Measurements from ENCODE around the gene POU2AF1. TPM values are rescaled to one million over a fixed set of nuclear protein-coding genes. Genes with fewer than 3 reads are reported as not detected.

Gene POU2AF1
- total and polyA plus RNA-seq, 2 of the 13 experiments (the other 11 are each of a cell fraction or from before 2014, with no cell fraction given): 1.9 to 3.6 TPM

DNA sequence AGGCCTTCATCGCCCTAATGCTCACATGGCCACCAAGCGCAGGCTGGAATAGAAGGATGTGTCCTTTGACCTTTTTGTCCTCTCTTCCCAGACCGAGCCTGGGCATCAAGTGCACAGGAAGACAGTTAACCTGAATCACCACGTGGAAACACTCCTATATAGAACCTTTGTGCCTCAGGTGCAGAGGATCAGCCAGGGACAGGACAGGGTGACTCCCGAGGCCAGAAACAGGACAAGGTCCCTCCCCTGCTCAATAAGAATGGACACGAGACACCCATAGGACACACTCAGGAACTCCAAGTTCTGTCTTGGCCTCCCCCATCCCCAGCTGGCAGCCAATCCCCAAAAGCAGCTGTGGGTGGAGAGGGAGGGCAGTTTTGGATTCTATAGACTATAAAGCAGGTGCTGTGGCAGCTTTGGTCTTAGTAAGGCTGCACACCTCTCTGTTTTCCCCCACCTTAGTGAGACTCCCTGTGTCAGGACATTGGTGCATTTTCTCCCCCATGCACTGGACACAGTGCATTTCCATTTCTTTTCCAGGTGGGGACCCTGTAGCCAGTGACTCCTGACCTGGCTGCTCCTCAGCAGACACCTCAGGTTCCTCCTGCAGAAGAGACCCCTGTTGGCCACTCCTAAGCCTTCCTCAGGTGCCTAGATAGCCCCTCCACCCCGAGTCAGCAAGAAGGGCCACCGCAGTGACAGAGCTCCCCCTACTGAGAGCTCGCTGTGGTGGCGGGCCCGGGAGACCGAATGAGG, 43.6 kb upstream of the POU2AF1 start (continued):
- TF ChIP-seq ZHX2 (IDR thresholded peaks at IDR 0.05; ENCODE audit: low read depth) (no peak), ZHX2 (CRISPR knock-in tag; IDR thresholded peaks at IDR 0.05; ENCODE audit: borderline replicate concordance) (no peak), ZNF782 (CRISPR knock-in tag; IDR thresholded peaks at IDR 0.05; ENCODE audit: borderline replicate concordance) (no peak), CBX1 (IDR thresholded peaks at IDR 0.05; ENCODE audit: low read depth) (peak; percentile 39), RXRA (CRISPR knock-in tag; IDR thresholded peaks at IDR 0.05) (peak; percentile 54; the same call in 1 of the 2 replicates), ZNF879 (CRISPR knock-in tag; IDR thresholded peaks at IDR 0.05) (no peak), TFE3 (CRISPR knock-in tag; IDR thresholded peaks at IDR 0.05) (peak; percentile 66; the same call in 1 of the 2 replicates), MXD3 (CRISPR knock-in tag; IDR thresholded peaks at IDR 0.05) (peak; percentile 79; the same call in 1 of the 2 replicates), RFX1 (IDR thresholded peaks at IDR 0.05) (no peak), GABPA (IDR thresholded peaks at IDR 0.05; ENCODE audit: low read depth, low read length) (no peak), GABPA (CRISPR knock-in tag; IDR thresholded peaks at IDR 0.05; ENCODE audit: low read depth) (peak; percentile 27; the same call in 1 of the 2 replicates), ATM (IDR thresholded peaks at IDR 0.05; ENCODE audit: borderline replicate concordance) (no peak), ZNF839 (CRISPR knock-in tag; IDR thresholded peaks at IDR 0.05; ENCODE audit: borderline replicate concordance) (no peak), MAFF (IDR thresholded peaks at IDR 0.05; ENCODE audit: low read depth, low read length) (peak; percentile 98), KDM3A (CRISPR knock-in tag; IDR thresholded peaks at IDR 0.05; ENCODE audit: low read depth) (peak; percentile 94; the same call in 1 of the 2 replicates), ZNF317 (CRISPR knock-in tag; IDR thresholded peaks at IDR 0.05) (peak; percentile 72; the same call in 1 of the 2 replicates), SRF (IDR thresholded peaks at IDR 0.05; ENCODE audit: low read depth, low read length) (0 out of 2 replicates have a peak, but pooled peaks have one; percentile 40), ZBTB38 (CRISPR knock-in tag; IDR thresholded peaks at IDR 0.05) (peak; percentile 93), RARG (CRISPR knock-in tag; IDR thresholded peaks at IDR 0.05; ENCODE audit: low read depth) (no peak), IRX3 (CRISPR knock-in tag; IDR thresholded peaks at IDR 0.05; ENCODE audit: borderline replicate concordance, low read depth) (no peak), ZKSCAN8 (CRISPR knock-in tag; IDR thresholded peaks at IDR 0.05; ENCODE audit: borderline replicate concordance) (no peak)
- TF ChIP-seq, protein P1, sequence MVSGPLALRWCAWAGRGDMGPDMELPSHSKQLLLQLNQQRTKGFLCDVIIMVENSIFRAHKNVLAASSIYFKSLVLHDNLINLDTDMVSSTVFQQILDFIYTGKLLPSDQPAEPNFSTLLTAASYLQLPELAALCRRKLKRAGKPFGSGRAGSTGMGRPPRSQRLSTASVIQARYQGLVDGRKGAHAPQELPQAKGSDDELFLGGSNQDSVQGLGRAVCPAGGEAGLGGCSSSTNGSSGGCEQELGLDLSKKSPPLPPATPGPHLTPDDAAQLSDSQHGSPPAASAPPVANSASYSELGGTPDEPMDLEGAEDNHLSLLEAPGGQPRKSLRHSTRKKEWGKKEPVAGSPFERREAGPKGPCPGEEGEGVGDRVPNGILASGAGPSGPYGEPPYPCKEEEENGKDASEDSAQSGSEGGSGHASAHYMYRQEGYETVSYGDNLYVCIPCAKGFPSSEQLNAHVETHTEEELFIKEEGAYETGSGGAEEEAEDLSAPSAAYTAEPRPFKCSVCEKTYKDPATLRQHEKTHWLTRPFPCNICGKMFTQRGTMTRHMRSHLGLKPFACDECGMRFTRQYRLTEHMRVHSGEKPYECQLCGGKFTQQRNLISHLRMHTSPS (CRISPR knock-in tag; IDR thresholded peaks at IDR 0.05; ENCODE audit: low read depth): no peak
